ENCODE results near the gene ABI3BP.

- TF ChIP-seq CTCF (IDR thresholded peaks at IDR 0.05; ENCODE audit: insufficient read depth, low read length, poor library complexity, severe bottlenecking) (no peak), EZH2phosphoT487 (conservative IDR thresholded peaks at IDR 0.05; ENCODE audit: low read length) (no peak)
Observed at GRCh38 chr3:100756441-100756840, 236.8 kb downstream of the ABI3BP start.

Data from SU-DHL-6 (cell line).